Suppressor macrophage (primary cell): ENCODE data around the gene RABGGTA.
"Not testable (repeated sequence)": the region's sequence is repeated elsewhere in the genome, so short reads cannot be mapped to it uniquely, and the experiment has no call there.

Source experiments
- DNase-seq, 4 experiments: peaks; one replicate each; pipeline ENCODE4 v3.0.0-alpha.2; 2020 to 2022

RABGGTA gene

DNA sequence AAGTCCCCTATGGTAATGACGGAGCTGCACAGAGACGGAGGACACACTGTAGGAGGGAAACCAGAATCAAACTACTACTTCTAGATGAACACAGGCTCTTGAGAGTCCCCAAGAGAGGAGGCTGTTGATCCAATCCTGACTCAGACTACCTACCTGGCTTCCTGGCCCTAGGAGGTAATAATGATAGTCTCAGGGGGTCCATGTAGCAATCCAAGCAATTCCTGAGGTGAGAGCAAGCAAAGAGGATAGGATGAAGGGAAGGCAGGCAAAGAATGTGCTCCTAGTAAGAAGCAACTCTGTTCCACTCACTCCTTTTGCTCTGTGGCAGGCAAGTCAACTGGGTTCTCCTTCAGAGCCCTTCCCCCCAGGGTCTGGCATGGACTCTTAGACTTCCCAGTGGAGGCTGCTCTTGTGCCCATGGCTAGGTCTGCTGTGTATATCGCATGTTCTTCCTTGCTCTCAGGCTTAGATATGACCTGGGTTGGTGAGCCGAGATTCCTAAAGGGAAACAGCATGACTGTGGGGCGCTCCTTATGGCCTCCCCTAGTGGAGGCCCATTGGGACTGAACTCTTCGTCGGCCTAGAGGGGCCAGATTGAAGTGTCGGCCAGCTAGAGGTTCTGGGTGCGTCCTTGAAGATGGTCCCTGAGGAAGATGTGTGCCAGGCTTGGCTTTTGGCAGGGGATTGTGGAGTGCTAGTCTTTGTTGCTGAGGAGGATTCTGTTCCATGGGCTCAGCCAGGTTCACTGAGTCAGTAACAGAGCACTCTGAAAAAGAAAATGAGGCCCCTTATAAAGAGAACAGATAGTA is 31.1 kb downstream of the RABGGTA start:
- DNase-seq: no peak

GRCh38 chr14:24238527-24239037 is 32.8 kb downstream of the RABGGTA start:
- DNase-seq: no peak

DNA sequence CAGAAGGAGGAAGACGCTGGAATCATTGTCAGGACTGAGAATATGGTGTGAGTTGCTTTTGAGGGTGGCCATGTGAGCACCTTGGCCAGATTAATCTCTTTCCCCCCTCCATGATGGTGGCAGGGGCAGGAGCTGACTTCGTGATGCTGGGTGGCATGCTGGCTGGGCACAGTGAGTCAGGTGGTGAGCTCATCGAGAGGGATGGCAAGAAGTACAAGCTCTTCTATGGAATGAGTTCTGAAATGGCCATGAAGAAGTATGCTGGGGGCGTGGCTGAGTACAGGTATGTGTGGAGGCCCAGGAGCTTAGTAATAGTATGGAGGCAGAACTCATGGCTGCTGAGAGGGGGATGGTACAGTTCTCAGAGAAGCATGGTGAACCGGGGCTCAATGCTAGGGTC is 33.3 kb downstream of the RABGGTA start:
- DNase-seq: no peak

DNA sequence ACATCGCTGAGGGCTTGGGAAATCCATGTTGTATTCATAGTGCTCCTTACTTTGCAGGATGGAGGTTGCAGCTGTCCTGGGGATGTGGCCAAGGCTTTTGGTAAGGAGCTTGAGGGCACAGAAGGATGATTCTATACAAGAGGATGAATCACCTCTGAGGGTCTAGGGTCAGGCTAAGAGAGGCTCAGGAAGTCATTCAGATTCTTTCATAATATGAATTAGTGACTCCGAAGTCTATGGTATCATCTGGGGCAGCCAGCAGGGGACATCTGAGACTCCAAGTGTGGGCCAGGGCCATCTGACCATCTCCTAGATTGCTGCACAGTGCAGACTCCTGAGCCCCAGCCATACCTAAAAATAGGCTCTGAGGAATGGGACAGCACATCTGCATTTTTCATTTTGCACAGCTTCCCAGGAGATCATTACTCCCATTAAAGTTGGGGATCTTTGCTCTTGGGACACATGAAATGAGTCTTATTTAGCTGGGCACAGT is 33.9 kb downstream of the RABGGTA start:
- no peak for DNase-seq

DNA sequence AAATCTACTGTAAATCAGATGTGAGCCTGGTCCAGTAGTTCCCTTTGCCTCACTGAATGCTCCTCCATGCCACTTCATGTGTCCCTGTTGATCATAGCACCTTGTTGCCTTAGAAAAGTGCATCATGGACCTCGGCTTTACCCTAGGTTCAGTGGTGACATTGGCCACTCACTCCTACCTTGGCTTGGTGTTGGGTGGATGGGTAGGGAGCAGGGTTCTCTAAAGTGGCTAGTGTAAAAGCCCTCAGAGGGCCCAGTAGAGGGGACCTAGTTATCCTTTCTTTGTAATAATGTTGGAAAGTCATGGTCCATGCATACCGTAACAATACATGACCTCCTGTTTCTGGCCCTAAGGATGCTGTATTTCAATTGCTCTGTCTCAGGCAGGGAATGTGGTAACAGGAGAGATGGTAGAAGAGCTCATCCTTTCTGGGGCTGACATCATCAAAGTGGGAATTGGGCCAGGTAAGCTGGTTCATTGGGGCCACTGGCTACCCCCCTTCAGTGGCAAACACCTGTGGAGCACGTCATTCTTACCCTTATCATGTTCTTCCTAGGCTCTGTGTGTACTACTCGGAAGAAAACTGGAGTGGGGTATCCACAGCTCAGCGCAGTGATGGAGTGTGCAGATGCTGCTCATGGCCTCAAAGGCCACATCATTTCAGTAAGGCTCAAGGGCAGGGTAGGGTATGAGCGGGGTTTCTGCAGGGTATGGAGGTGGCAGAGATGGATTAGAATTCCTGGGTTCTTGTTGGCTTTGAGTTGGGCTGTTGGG is 34.5 kb downstream of the RABGGTA start:
- no peak for DNase-seq

DNA sequence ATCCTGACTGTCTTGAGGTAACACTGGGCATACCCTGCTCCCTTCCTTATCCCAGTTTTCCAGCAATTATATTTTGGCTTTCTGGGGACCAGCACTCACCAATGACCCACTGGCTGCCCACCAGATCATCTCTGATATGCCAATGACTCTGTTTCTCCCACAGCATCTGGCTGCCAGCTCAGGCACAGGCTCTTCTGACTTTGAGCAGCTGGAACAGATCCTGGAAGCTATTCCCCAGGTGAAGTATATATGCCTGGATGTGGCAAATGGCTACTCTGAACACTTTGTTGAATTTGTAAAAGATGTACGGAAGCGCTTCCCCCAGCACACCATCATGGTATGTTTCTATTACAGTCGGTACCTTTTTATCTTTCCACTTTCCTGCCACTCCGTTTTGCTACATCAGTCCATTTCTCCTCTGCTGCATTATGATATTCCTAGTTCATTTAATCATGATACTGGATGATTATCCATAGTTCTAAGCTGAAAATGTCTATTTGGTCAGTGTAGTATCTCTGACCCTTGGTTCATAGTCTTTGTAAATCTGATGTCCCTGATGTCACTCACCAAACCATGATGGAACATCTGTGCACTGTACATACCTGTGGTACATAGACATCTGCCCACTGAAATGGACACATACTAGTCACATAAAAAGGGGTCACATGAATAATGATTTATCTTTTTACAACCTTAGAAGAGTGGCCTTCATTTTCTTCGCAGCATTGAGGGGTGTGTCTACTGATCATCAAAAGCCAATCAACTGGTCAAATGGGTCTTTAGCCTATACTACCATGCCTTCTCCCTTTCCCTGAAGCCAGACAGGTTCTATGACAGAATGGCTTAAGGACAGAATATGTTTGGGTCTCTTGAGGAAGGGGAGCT is 35.4 kb downstream of the RABGGTA start:
- DNase-seq: no peak

- no peak for DNase-seq
Measured at GRCh38 chr14:24234095-24235005, 37.0 kb downstream of the RABGGTA start.

GRCh38 chr14:24233538-24233866 is 37.9 kb downstream of the RABGGTA start:
- peak in 1 of 4 experiments; percentile 9 for DNase-seq

- DNase-seq: peak in 1 of 4 experiments; percentile 88
Measured at GRCh38 chr14:24232645-24233537, 38.5 kb downstream of the RABGGTA start, which contains the start of gene GMPR2. Gene GMPR2 (plus strand): TSS chr14:24232929. CDS start chr14:24233254, 325 bp downstream.

GRCh38 chr14:24232121-24232644 is 39.2 kb downstream of the RABGGTA start, which contains the start of gene NEDD8:
Gene NEDD8 (minus strand): TSS chr14:24232367. CDS start chr14:24232267, 100 bp downstream.
- DNase-seq: peak; percentile 96 to 99 (median 97)

DNA sequence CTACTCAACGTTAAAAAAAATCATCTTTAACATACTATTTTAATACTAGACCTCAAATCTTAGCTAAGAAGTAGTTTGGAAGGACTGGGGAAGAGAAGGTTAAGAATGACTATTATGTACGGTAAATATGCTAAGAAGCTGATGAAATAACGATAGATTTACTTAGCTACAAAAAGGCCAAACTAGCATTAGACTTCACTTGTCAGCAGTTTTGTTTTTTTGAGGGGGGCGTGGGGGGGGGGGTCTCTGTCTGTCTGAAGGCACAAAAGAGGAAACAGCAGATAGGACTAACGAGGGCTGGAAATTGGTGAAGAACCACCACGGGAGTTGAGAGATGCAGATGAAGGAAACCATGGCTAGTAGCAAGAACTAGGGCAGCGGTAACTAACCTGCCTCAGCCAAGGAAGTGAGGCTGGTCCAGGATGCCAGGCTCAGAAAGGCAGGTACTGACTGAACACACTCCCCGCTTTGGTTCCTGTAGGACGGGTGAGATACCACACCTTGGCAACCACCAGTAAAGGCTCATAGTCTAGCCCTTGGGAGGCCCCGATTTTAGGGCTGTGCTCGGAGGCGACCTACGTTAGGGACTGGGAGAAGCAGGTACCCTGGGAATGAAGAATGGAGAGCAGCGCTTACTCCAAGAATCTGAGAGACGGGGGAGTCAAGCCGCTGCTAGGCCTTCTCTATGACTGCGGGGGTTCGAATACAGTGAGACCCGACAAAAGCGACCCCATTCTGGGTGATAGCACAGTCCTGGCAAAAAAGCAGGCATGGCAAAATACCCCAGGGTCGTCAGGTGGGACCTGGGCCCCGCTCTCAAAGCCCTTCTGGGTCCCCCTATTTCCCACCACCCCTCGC is 39.9 kb downstream of the RABGGTA start:
- DNase-seq: peak in 2 of 4 experiments; percentile 6 to 18

- no peak for DNase-seq
Measured at GRCh38 chr14:24228902-24229301, 42.5 kb downstream of the RABGGTA start.

- no peak for DNase-seq
Measured at GRCh38 chr14:24226473-24226872, 44.9 kb downstream of the RABGGTA start.

- DNase-seq: no peak
Measured at GRCh38 chr14:24224618-24225071, 46.8 kb downstream of the RABGGTA start.

GRCh38 chr14:24222987-24223386 is 48.4 kb downstream of the RABGGTA start:
- not testable (repeated sequence) for DNase-seq

GRCh38 chr14:24219521-24219920 is 51.9 kb downstream of the RABGGTA start:
- no peak for DNase-seq

- no peak for DNase-seq
Measured at GRCh38 chr14:24219080-24219479, 52.3 kb downstream of the RABGGTA start.

GRCh38 chr14:24216876-24217275 is 54.5 kb downstream of the RABGGTA start:
- DNase-seq: not testable (repeated sequence)

- no peak for DNase-seq
Measured at GRCh38 chr14:24216345-24216699, 55.1 kb downstream of the RABGGTA start.
